ENCODE results near the gene GRK4.

- TF ChIP-seq GABPA (IDR thresholded peaks at IDR 0.05; ENCODE audit: low read depth) = no peak
- no peak for TF ChIP-seq CTCF (IDR thresholded peaks at IDR 0.05; ENCODE audit: insufficient read depth, low read length)
- no peak for TF ChIP-seq POLR2AphosphoS5 (IDR thresholded peaks at IDR 0.05; ENCODE audit: low read depth)
- TF ChIP-seq SPI1 (IDR thresholded peaks at IDR 0.05; ENCODE audit: borderline replicate concordance, low read depth) = no peak
Observed at GRCh38 chr4:2977211-2978088, 14.1 kb downstream of the GRK4 start.

Data from HL-60 (cell line).